ENCODE measurements around the gene COPA.

COPA gene

DNA sequence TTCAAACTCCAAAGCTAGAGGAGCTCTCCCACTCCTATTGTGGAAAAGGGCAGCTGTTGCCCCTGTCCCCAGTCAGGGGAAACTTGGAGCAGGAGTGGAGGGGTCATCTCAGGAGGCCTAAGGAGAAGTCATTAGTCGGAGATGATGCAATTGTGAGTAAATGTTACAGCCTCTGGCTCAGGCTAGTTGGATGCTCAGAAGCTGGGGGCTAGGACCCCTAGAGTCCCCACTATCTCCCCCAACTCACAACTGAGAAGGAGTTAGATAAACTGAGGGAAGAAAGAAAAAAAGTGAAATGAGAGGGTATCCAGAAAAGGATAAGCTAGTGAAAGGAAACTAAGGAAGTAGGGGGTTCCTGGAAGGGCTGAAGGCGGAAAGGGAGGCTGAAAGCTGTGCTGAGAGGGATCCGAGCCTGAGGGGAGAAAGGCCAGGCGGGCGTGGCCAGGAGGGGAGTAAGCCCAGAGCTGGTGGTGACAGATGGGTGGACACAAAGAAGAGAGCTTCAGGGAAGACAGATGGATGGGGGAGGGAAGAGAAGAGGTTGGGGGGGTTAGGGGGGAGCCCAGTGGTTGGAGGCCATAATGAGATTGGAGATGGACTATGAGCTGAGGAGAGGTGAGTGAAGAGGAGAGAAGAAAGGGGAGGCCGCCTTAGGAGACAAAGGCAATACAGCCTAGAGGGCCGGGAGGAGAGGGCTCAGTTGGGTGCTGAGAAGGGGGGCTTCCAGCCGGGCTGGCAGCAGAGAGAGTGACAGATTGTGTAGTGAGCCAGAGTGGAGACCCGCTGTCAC lies 19.3 kb upstream of the COPA start:
- DNase-seq = no peak

GRCh38 chr1:160361814-160362167 lies 18.7 kb upstream of the COPA start:
- no peak for DNase-seq

DNA sequence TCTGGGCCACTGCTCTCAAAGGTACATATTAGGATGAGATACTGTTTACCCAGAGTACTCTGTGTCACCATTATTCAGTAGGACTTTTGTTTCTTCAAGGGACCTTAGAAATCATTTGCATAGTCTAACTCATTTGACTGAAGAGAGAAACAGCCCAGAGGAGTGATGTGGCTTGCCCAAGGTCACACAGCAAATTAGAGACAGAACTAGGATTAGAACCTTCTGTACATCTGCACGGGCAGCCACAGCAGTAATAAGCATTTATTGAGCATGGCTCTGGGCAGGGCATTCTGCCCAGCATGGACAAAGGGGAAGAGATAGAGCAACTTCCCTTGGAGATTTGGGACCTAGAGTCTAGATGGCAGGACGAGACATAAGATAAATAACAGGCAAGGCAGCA lies 18.1 kb upstream of the COPA start:
- no peak for DNase-seq

- DNase-seq = no peak
These were observed 17.2 kb upstream of the COPA start for GRCh38 chr1:160360227-160360695.

GRCh38 chr1:160359559-160360226 lies 16.6 kb upstream of the COPA start:
- DNase-seq = no peak

DNA sequence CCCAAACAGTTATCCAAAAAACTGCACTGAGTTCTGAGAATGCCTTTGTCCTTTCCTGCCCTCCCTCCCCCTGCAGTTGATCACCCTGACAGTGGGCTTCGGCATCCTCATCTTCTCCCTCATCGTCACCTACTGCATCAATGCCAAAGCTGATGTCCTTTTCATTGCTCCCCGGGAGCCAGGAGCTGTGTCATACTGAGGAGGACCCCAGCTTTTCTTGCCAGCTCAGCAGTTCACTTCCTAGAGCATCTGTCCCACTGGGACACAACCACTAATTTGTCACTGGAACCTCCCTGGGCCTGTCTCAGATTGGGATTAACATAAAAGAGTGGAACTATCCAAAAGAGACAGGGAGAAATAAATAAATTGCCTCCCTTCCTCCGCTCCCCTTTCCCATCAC lies 15.0 kb upstream of the COPA start:
- DNase-seq = no peak

- DNase-seq = no peak
These were observed 14.4 kb upstream of the COPA start for GRCh38 chr1:160357286-160358002.

- no peak for DNase-seq
These were observed 11.4 kb upstream of the COPA start for GRCh38 chr1:160354388-160354985.

DNA sequence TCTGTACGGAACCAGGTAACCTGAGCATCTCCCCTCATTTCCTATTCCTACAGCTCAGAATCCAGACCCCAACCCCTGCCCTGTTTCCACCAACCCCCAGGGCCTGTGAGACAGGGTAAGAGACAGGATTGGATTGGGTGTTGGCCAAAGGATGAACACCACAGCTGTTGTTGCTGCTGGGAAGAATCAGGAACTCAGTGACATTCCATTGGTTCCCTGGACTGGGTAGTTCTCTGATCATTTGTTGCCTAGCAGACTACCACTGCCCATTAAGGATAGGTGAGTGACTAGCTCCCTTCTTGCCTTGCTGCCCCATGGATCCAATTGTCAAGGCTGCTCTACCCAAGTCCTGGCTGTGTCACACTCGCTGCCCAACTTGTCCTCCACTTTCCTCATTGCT lies 10.2 kb upstream of the COPA start:
- no peak for DNase-seq

DNA sequence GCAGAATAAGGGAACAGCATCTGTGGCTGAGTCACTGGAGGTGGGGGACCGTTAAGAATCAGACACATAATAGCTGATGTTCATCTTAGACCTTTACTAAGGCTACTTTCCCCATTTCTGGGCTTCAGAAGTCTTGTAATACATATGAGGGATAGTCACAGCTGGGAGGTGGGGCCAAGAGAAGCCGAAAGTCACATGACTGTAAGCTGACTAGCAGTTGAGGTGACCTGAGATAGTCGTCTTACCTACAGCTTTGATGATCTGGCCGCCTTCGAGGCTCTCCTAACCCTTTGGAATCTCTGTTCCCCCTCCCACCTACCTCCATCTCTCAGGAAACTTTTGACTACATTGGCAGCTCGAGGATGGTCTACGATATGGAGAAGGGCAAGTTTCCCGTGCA lies 9.5 kb upstream of the COPA start:
- no peak for DNase-seq

DNA sequence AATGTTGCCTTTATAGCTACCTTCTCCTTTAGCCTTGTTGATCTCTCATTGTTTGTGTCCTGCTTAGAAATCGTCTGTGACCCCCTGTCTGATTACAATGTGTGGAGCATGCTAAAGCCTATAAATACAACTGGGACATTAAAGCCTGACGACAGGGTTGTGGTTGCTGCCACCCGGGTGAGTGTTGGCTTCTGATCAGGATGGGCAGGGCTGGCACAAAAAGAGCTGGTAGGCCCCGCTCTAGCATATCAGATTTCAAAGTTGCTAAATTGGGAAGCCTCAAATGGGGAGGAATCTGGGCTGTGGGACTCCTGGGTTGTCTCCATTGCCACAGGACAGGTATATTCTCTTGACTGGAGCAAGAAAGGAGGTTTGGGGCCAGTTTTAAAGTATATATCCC lies 8.6 kb upstream of the COPA start:
- DNase-seq = no peak

GRCh38 chr1:160346958-160347357 lies 3.9 kb upstream of the COPA start:
- DNase-seq = no peak

- DNase-seq = no peak
These were observed 3.4 kb upstream of the COPA start for GRCh38 chr1:160346463-160346862.

DNA sequence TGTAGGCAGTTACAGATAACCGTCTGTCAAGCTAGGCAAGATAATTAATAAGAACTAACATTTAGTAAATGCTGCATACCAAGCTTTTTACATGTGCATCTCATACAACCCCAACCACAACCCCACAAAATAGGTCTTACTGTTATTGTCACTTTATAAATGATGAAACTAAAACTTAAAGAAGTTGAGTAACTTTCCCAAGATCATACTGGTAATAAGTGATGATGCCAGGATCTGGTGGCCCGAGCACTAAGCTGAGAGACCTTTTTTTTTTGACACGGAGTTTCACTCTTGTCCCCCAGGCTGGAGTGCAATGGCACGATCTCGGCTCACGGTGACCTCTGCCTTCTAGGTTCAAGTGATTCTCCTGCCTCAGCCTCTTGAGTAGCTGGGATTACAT lies 1.9 kb upstream of the COPA start:
- no peak for DNase-seq

- no peak for DNase-seq
These were observed 1.2 kb upstream of the COPA start for GRCh38 chr1:160344241-160344640.

- no peak for DNase-seq
These were observed 524 bp downstream of the COPA start for GRCh38 chr1:160342526-160342925.

GRCh38 chr1:160340866-160341265 lies 2.2 kb downstream of the COPA start:
- DNase-seq = no peak

DNA sequence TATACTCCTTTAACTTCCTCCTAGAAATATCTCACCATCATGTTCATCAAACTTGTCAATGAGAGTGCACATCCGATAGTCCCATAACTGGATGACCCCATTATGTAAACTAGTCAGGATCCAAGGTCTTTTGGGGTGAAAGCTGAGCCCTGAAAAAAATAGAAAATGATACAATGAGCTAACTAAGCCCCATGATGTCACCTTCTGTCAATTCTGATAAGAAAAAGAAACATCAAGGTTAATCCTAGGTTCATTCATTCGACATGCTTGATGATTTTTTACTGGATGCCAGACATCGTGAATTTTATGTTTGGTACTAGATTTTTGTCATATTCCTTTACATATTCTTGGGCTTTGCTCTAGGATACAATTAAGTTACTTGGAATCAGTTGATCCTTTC lies 2.9 kb downstream of the COPA start:
- no peak for DNase-seq

DNA sequence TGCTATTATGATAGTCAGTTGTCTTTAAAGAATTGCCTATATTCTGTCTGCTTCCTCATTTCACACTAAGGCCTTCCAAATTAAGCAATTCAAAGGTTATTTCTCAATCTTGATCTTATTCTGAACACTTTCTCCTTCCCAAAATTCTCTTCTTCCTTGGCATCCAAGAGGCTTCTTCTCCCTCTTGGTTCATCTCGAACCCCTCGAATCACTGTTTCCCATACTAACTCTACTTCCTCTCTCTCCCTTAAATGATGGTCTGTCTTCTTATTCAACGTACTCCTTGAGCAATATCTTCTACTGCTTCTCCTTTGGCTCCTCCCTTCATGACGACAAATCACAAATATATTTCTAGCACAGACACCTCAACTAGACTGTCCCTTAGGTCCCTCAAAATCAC lies 4.5 kb downstream of the COPA start:
- no peak for DNase-seq

- no peak for DNase-seq
These were observed 10.5 kb downstream of the COPA start for GRCh38 chr1:160332516-160332915.

DNA sequence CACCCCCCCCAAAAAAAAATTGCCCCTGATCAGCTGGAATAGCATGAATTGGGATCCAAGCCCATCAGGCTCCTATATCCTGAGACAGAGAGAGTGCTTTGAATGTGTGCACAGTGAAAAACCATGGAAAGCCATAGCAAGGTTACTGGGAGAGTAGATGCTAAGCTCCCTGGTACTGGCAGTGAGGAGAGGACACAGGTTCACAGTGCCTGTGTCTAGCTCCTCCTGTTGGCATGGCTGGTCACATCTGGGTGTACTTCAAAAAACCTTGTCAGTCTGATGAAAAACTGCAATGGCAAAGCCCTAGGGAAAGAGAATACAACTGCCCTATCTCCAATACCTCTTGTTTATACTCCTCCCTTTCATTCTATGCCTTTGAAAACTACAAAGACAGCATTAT lies 12.9 kb downstream of the COPA start:
- DNase-seq = no peak

- DNase-seq = no peak
These were observed 14.9 kb downstream of the COPA start for GRCh38 chr1:160328184-160328583.

DNA sequence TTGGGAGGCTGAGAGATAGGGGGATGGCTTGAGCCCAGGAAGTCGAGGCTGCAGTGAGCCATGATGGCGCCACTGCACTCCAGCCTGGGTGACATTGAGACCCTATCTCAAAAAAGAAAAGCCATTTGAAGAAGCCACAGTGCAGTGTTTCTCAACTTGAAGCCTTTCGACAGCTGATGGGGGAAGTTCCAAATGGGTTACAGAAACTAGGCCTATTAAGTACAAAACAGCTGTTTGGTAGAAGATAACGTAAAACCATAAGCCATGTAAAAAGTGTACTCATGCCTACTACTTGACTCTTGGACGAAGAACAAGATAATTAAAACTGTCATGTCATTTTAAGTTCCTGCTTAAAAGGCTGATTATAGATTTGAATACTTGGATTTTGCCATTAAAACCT lies 16.6 kb downstream of the COPA start:
- no peak for DNase-seq

GRCh38 chr1:160325252-160325651 lies 17.8 kb downstream of the COPA start:
- DNase-seq = no peak
